GM11168 (cell line): ENCODE data around the gene POU2F2.

ENCODE experiments used
- in situ Hi-C: fragments of 300-500 bp; cut with MboI; formaldehyde crosslinking; loops from one replicate; pipeline ENCODE4 v1.12.0; 2022; ENCODE audit warnings: low sequenced_read_pairs; ENCODE audit not compliant: unreplicated experiment

The POU2F2 gene

DNA sequence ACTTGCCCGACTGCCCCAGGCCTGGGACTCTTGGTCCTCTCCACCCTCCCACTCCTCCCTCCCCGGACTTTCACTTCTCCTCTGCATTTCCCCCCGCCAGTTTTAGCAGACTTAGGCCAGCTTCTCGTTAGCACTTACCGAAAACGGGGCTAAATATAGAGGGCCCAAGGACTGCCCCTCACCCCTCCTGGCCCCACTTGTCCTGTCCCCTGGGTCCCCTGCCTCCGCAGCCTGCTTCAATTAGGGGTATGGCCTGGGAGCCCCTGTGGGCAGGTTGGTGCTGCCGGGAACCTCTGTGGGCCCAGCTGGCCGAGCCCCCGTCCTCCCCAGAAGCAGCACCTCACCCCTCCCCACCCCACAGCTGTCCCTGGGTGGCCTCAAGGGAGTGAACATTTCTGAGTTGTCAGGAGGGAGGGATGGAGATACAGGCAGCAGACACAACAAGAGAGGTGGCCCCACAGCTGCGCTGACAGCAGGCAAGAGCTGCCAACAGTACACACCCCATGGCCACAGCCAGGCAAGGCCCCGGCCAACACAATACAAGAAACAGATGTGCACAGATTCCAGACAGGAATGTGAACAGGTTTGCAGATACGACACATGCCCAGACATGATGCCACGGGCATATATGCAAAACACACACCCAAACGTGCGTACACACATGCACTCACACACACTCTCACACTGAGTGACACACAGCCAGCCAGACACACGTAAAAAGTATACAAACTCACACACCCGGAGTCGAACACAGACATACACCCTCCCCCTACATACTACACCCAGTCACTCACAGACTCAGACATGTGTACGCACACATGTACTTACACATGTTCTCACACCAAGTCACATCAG is 2.6 kb downstream of the POU2F2 start:
- in situ Hi-C loops: no loop called here

DNA sequence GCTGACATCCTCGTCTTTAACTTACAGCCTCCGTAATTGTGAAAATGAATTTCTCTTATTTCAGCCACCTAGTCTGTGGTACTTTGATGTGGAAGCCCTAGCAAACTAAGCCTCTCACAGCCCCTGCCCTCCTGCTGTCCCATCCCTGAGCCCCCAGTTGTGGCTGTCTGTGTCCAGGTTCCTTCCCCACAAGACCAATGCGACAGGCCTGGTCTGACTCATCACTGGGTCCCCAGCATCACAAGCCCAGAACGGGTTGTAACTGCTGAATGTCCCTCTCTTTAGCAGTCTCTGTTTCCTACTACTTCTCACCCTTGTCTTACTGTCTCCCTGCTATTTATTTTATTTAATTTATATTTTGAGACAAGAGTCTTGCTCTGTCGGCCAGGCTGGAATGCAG is 5.7 kb downstream of the POU2F2 start:
- in situ Hi-C loops: no loop called here

DNA sequence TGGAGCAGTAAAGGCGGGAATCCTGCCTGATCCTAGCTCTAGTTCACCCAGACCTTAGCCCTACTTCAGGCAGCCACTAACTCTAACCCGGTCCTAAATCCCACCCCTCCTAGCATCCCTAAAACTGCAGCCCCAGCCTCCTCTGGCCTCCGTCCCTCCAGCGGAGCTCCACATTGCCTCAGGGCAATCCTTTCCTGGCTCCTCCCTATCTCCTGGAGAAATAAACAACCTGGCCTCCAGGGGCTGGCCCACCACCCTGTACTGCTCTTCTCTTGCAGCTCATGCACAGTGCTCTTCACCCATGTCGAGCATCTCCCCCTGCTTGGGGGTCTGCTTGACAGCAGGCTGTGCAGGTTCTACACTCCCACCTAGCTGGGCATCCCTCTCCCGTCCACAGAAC is 6.7 kb downstream of the POU2F2 start:
- in situ Hi-C loops: no loop called here

DNA sequence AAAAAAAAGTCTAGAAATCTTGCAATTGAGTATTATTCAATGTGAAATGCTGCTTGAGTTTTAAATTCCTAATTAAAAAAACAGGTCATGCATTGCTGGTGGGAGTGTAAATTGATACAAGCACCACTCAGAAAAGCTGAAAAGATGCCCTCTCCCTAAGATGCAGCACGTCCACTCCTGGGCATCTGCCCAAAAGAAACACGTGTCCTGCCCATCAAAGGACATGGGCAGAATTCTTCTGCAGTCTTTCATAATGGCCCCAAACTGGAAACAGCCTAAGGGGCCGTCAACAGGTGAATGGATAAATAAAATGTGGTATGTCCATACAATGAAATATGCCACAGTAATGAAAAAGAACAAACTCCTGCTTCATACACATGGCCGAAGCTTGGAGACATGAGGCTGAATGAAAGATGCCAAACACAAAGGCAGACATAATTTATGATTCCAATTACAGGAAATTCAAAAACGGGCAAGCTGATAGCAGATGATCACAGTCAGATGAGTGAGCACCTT is 7.8 kb downstream of the POU2F2 start:
- in situ Hi-C loops: no loop called here

DNA sequence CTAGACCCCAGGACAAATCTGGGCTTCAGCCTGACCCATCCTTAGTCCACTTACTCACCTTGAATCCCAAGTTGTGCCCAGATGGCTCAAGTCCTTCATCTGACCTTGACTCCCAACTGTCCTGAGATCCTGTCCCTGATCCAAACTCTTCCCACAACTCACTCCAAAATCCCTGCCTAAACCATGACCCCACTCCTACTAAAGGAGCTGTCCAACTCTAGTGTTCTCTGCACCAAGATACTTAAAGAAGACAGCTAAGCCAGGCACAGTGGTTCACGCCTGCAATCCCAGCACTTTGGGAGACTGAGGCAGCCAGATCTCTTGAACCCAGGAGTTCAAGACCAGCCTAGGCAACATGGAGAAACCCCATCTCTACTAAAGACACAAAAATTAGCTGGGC is 8.5 kb downstream of the POU2F2 start:
- in situ Hi-C loops: no loop called here

DNA sequence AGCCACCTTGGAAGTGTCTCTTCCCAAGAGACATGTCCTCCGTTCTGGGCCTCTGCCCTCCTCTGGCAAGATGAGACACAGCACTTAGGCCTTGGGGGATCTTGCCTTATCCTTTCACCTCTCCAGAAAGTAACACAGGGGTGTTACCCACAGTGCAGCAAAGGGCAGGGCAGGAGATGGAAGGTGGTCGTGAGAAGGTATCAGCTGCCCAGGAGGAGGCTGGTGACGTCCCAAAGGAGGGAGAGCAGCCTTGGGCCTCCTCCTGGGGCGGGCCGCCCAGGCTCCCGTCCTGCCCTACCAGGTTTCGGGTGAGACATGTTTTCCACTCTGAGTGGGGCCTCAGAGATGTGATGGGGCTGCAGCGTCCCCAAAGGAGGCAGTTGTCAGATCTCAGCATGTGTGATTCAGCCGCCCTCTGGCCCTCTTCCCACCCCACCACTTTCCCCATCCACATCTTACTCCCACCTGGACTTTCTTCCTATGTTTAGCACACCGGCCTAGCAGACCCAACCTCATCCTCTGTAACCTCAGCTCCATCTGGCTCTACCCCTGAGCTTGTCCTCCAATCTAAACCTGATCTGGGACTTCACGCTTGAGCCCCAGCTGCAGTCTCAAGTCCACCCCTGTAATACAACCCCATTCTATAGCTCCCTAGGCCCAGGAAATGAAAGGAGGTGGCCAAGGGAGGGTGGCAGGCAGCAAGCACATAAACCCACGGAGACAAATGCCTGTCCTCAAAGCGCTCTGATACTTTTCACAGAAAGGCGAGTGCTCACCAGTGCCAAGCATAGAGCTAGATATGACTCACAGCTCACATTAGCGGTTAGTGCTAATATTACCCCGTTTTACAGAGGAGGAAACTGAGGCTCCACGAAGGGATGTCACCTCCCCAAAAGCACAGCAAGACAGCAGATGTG is 9.3 kb downstream of the POU2F2 start:
- in situ Hi-C loops: no loop called here

DNA sequence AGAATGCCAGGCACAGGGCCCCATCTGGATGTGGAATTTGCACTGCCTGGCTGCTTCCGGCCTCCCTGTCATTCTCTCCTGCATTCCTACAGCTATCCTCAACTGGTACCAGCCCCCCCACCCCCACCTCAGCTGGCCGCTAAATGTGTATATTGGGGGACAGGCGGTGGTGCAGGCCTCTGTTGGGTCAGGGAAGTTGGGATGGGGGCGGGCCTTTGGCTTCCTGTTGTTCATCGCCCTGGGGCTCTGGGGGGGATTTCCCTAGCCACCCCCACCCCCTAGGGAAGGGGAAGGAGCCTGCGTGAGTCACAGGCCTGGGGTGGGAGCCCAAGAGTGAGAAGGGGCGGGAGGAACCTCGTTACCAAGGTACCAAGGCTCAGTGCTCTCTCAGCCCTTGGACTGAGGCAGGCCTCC is 10.6 kb downstream of the POU2F2 start:
- in situ Hi-C loops: no loop called here

DNA sequence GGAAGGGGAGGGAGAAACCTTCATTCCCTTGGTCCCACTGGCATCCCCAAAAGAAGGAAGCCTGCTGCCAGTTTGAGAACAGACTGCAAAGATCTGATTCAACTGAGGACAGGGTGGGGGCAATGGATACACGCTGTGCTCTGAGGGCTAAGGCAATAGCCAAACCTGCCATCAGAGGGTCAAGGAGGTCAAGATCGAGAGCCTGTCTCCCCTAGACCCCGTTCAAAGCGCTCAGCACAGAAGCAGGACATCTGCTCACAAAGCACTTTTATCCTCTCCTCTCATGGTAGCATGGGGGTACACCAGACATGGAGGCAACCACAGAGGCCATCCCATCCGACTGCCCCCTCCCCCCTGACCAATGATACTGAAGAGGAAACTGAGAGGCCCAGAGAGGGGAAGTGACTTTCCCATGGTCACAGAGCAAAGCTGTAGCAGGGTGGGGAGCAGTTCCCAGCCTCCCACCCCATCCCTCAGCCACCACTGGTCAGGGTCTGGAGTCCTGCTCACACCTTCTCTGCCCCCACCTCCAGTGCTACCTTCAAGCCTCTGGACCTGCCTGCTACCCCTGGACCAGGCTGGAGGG is 11.1 kb downstream of the POU2F2 start:
- in situ Hi-C loops: no loop called here

DNA sequence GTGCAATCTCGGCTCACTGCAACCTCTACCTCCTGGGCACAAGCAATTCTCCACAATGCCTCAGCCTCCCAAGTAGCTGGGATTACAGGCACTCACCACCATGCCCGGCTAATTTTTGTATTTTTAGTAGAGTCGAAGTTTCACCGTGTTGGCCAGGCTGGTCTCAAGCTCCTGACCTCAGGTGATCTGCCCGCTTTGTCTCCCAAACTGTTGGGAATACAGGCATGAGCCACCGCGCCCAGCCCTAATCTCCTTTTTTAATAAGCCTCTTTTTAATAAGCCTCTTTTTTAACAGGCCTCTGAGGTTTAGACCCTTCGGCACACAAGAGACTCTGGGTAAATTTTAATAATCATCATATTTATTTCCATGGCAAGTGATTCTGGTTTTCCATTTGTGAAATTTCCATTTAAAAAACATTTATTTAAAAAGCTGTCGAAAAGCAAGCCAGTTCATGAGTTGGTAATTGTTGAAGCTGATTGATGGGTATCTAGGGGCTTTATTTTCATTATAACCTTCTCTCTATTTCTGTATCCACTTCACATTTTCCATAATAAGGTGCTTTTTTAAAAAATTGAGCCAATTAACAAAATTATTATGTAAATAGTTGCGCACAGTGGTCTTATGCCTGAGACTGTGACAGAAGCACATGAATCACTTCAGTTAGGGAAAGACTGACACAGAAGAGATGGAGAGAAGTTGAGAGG is 11.8 kb downstream of the POU2F2 start:
- in situ Hi-C loops: no loop called here

DNA sequence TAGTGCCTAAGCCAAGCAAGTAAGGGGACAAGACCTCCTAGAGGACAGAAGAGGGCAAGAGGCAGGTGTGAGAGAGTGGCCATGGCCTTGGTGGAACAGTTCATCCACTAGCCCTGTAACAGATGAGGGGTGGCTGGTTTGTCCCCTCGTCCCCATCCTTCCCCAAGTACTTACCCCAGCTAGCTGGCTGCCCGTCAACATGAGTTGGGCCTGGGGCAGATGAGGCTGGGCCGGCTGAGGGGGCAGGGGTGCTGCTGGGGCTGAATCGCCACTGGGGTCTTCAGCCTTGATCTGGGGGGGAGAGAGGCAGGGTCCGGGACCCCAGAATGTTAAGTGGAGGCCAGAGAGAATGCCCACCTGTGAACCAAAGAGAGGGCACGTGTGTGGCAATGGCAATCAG is 15.2 kb downstream of the POU2F2 start:
- in situ Hi-C loops: no loop called here

DNA sequence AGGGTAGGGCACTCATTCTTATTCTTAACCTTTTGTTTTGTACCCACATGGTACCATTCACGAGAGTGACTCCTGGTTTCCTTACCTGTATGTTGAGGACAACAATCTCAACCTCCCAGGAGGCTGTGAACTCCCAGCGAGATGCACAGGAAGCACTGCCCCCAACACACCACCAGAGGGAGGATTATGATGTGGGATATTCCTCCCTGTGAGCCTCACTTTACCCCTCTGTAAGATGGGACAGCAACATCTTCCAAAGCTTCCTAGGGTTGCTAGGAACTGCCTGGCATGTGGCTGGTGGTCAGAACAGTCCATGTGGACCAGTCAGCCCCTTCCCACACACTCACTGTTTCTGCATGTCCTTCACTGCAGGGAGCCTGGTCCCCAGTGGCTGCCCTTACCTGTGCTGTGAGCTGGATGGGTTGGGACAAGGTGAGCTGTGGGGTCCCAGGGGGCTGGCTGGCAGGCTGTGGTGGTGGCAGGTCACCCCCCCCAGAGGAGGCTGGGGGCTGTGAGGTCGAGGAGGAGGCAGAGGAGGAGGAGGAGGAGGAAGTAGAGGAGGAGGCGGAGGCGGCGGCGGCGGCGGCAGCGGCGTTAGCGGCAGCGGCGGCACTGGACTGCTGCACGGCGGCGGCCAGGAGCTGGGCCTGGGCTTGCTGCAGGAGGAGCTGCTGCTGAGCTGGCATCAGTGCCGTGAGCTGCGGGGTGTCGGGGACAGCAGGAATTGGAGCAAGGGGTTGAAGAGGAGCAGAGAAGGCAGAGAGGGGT is 15.8 kb downstream of the POU2F2 start:
- in situ Hi-C loops: no loop called here

DNA sequence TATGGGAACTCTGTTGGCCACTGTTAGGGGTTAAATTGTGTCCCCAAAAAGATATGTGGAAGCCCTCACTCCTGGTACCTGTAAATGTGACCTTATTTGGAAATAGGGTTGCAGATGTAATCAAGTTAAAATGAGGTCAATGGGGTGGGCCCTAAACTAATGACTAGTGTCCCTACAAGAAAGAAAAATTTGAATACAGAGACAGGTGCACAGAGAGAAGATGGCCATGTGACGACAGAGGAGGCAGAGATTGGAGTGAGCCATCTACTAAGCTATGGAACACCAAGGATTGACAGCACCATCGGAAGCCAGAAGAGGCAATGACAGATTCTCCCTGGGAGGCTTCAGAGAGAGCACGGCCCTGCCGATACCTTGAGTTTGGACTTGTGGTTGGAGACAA is 16.5 kb downstream of the POU2F2 start:
- in situ Hi-C loops: no loop called here

DNA sequence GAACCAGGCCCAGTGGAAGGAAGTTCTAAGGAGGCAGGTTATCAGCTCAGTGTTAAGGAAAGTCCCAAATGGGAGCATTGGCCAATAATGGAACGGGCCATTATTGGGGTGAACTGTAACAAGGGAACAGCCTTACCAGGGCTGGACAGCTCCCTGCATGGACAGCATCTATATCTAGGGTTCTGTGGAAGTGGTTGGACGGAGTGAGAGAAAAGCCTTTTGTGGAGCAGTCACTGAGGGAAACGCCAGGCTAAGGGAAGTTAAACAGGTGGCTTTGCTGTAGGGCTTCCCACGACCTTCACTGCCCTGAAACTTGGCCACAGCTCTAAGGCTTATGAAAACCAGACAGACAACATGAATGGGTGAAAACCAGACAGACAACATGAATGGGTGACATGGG is 17.0 kb downstream of the POU2F2 start:
- in situ Hi-C loops: no loop called here

DNA sequence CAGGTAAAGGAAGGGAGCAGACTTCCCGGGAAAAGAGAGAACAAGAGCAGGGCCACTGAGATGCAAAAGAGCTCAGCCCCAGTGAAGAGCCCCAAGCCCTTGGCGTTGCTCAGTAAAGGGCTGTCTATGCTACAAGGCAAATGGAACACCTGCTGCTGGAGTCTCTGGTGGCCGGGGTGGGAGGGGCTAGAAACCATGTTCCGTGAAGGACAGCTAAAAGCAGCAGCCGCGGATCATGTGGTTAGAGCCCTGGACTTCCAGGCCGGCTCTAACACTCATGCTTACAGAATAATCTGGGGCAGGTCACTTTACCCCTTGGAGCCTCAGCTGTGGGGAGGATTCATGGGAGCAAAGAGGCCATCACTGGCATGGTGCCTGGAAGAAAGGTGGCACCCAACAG is 17.8 kb downstream of the POU2F2 start:
- in situ Hi-C loops: no loop called here

DNA sequence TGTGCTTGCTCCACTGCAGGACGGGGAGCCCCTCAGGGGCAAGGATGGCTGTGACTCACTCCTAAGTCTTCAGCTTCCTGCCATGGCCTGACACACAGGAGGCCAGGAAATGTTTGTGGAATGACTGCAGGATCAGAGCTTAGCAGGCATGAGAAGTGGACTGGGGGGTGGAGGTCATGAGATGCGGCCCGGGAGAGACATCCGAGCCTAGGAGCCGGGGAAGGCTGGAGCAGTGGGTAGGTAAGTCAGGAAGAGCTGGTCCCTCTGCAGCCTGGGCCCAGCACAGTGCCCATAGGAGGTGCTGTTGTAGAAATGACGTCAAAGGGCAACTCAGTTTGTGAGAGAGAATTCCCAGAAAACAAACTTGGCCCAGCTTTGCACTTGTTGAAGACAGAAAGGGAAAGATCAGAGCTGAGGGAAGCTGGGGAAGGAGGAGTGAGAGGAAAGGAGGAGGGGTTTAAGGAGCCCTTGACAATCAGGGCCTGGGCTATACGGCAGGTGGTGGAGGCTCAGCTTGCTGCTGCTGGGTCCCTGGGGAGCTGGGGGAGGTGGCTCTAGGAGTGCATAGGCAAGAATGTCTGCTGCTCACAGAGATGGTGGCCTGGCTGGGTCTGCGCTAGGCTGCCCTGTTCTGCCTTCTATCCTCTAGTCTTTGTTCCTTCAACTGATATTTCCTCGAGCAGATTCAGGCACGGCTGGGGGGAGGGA is 18.5 kb downstream of the POU2F2 start:
- in situ Hi-C loops: no loop called here

DNA sequence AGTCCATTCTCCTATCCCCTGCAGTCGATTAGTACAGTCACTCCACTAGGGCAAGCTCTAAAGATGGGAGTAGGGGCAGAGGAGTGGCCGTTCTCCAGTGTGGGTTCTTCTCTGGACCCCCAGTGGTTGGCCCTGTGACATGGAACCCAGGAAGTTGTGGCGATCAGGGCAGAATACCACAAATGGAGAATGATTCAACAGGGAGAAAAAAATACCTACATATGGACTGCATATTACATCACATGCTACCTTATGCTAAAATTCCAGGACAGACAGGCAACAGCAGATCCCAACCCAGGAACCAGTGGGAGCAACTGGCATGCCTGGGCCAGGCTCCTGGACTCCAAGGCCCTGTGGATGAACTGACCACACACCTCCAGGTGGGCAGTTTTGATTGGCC is 20.4 kb downstream of the POU2F2 start:
- in situ Hi-C loops: no loop called here

DNA sequence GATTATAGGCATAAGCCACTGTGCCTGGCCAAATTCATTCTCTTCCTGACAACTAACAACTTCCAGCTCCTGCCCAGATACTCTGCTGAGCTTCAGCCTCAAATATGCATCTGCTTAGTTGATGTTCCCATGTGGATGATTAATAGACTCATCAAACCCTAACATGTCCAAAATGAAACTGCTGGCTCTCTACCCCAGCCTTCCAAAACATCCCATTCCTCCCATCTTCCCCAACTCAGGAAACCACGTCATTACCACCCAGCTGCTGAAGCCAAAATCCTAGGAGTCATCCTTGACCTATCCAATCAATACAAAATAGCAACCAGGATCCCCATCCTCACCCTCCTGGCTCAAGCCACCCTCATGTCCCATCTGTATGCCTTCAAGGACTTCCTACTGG is 20.9 kb downstream of the POU2F2 start:
- in situ Hi-C loops: no loop called here

DNA sequence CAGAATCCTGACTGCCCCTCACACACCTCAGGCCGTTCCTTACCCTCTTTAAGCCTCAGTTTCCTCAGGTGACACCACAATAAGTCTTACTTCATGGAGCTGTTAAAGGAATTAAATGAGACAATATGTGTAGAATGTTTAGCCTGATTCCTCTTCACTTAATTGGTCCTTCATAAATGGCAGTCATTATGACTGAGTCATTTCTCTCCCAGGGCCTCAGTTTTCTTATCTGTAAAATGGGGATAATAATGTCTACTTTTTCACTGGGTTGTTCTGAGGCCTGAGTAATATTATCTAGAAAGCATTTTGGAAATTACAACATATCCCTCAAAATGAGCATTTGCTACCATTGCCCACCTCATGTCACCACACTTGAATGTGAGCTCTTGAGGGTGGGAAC is 21.6 kb downstream of the POU2F2 start:
- in situ Hi-C loops: no loop called here

DNA sequence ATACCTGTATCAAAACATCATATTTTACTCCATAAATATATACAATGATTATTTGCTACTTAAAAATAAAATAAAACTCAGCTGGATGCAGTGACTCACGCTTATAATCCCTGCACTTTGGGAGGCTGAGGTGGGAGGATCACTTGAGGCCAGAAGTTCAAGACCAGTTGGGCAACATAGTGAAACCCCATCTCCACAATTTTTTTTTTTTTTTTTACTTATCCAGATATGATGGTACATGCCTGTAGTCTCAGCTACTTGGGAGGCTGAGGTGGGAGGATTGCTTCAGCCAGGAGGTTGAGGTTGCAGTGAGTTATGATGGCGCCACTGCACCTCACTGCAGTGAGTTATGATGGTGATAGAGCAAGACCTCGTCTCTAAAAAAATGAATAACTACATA is 22.4 kb downstream of the POU2F2 start:
- in situ Hi-C loops: loop anchor here (10.0 kb wide), 1 partner anchor 75 kb away; no protein-coding TSS in a partner anchor
